Liver (tissue), 9 donors: Measurements from ENCODE around the gene MALT1. TPM values are rescaled to one million over a fixed set of nuclear protein-coding genes. Genes with fewer than 3 reads are reported as not detected.

Experiments
- DNase-seq: peaks from one replicate; pipeline ENCODE4 v3.0.0-alpha.2; 2017; ENCODE audit warnings: low spot score
- H3K27ac ChIP-seq, 2 donors: one replicate each; pipeline ENCODE4 v1.7.0; 2013; ENCODE audit warnings: inconsistent platforms in 2 of 2, low read length in 2 of 2, control low read depth in 1 of 2, low read depth in 1 of 2, mild to moderate bottlenecking in 1 of 2
- H3K27me3 ChIP-seq, 4 donors: one replicate each; pipeline versions ENCODE4 v1.6.1 to v1.7.0; 2013; ENCODE audit warnings: low read length in 3 of 4, inconsistent platforms in 1 of 4, mild to moderate bottlenecking in 1 of 4, moderate library complexity in 1 of 4; ENCODE audit not compliant: control insufficient read depth in 4 of 4, insufficient read depth in 4 of 4
- H3K36me3 ChIP-seq, 4 donors: one replicate each; pipeline versions ENCODE4 v1.6.1 to v1.7.0; 2013; ENCODE audit warnings: low read length in 3 of 4, mild to moderate bottlenecking in 3 of 4, low read depth in 1 of 4, moderate library complexity in 1 of 4; ENCODE audit not compliant: control insufficient read depth in 4 of 4, insufficient read depth in 3 of 4
- H3K4me1 ChIP-seq, 4 donors: one replicate each; pipeline versions ENCODE4 v1.6.1 to v1.7.0; 2013; ENCODE audit warnings: low read length in 3 of 4, mild to moderate bottlenecking in 3 of 4, moderate library complexity in 1 of 4; ENCODE audit not compliant: control insufficient read depth in 4 of 4, insufficient read depth in 4 of 4
- H3K4me3 ChIP-seq, 3 donors: one replicate each; pipeline versions ENCODE4 v1.6.1 to v1.7.0; 2013; ENCODE audit warnings: low read length in 3 of 3, control low read depth in 1 of 3, low read depth in 1 of 3, mild to moderate bottlenecking in 1 of 3
- H3K9ac ChIP-seq, 2 donors: one replicate each; pipeline ENCODE4 v1.7.0; 2013; ENCODE audit warnings: low read length in 2 of 2, mild to moderate bottlenecking in 2 of 2, moderate library complexity in 2 of 2, control low read depth in 1 of 2, low read depth in 1 of 2
- H3K9me3 ChIP-seq, 4 donors: one replicate each; pipeline versions ENCODE4 v1.6.1 to v1.7.0; 2013; ENCODE audit warnings: low read length in 3 of 4; ENCODE audit not compliant: control insufficient read depth in 4 of 4
- EGR1 ChIP-seq, 2 donors: IDR thresholded peaks; 2 replicates each; pipeline ENCODE4 v1.6.1; 2016 to 2018; ENCODE audit warnings: antibody characterized with exemption in 2 of 2, low read depth in 2 of 2
- FOXA1 ChIP-seq: IDR thresholded peaks from 2 replicates; pipeline ENCODE4 v1.6.1; 2016; ENCODE audit warnings: antibody characterized with exemption
- HNF4A ChIP-seq, 2 donors: conservative IDR thresholded peaks; 2 replicates each; pipeline ENCODE4 v1.6.1; 2016; ENCODE audit warnings: antibody characterized with exemption in 2 of 2, mild to moderate bottlenecking in 2 of 2
- HNF4G ChIP-seq: IDR thresholded peaks from 2 replicates; pipeline ENCODE4 v1.6.1; 2016; ENCODE audit warnings: antibody characterized with exemption
- RAD21 ChIP-seq, 2 donors: IDR thresholded peaks; 2 replicates each; pipeline ENCODE4 v1.6.1; 2016; ENCODE audit warnings: antibody characterized with exemption in 2 of 2, mild to moderate bottlenecking in 2 of 2
- RXRA ChIP-seq, 2 donors: IDR thresholded peaks; 2 replicates each; pipeline ENCODE4 v1.6.1; 2017 to 2018; ENCODE audit warnings: antibody characterized with exemption in 2 of 2, mild to moderate bottlenecking in 1 of 2
- SP1 ChIP-seq: IDR thresholded peaks from 2 replicates; pipeline ENCODE4 v1.6.1; 2018; ENCODE audit warnings: antibody characterized with exemption, mild to moderate bottlenecking
- TAF1 ChIP-seq: conservative IDR thresholded peaks from 2 replicates; pipeline ENCODE4 v1.6.1; 2016; ENCODE audit warnings: antibody characterized with exemption, mild to moderate bottlenecking
- WGBS: extraction: QIAGEN DNeasy Blood & Tissue Kit; methylation state at CpG from one replicate; pipeline ENCODE4 v1.1.7; 2013; 5-methylcytosine and 5-hydroxymethylcytosine counted together
- polyA plus RNA-seq, 2 donors: library from polyadenylated mRNA; stranded (reverse) in 1 of 2; unstranded in 1 of 2; fragments of 200-250 nt in 1 of 2; fragments of >200 nt in 1 of 2; fragmentation: Nextera tagmentation in 1 of 2; extraction: Ambion mirVana in 1 of 2; gene quantifications; one replicate each; pipeline versions ENCODE4 v1.2.1 to v1.2.3, GENCODE V29; 2013 to 2015
- total RNA-seq, 2 donors: library from RNA; depleted of rRNA; stranded (reverse); fragments of >200 nt; gene quantifications; one replicate each; pipeline ENCODE4 v1.2.3, GENCODE V29; 2014
- TF ChIP-seq, protein P1 (sequence below): fragments of 150-350 bp; IDR thresholded peaks from 2 replicates; pipeline ENCODE4 v1.5.1; 2017; ENCODE audit warnings: improper control_type of control experiment, low read depth, low read length; ENCODE audit not compliant: missing input control
- TF ChIP-seq, protein P2 (sequence below): IDR thresholded peaks from 2 replicates; pipeline ENCODE4 v1.6.1; 2016; ENCODE audit warnings: antibody characterized with exemption, mild to moderate bottlenecking
- TF ChIP-seq, protein P3 (sequence below): IDR thresholded peaks from 2 replicates; pipeline ENCODE4 v1.6.1; 2016; ENCODE audit warnings: antibody characterized with exemption
- TF ChIP-seq, protein P4 (sequence below): IDR thresholded peaks from 2 replicates; pipeline ENCODE4 v1.6.1; 2016; ENCODE audit warnings: antibody characterized with exemption
- TF ChIP-seq, protein P5 (sequence below): IDR thresholded peaks from 2 replicates; pipeline ENCODE4 v1.6.1; 2016; ENCODE audit warnings: antibody characterized with exemption
- donor health status: healthy.
- donor health status: healthy.
- donor health status: healthy.
- donor health status: healthy.
- donor health status: healthy.

The MALT1 gene
- total and polyA plus RNA-seq, 4 donors = 3.1 to 27.3 (median 6.4) TPM

DNA sequence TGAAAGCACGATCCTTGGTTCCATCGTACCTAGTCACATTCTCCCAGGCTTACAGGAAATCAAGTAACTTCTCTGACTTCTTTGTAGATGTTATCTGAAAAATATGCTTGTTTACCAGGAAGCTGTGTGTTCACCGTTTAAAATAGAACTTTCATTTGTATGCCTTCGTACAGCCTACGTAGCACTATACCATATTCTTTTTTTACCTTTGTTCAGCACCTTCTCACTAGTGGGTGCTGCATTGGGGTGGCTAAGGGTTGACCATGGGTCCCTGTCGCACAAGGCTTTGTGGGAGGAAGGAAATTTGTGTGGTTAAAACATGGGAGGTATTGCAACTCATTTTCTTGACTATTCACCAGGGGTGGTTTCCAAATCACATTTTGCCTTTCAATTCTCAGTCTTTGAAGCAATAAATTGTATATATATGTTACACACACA lies 16.6 kb downstream of the MALT1 start:
- H3K4me1 ChIP-seq = peaks cover 0 to 11% (median 5%) of the 10 kb centered on the region in 4 donors
- no peaks in the 10 kb centered on the region for H3K27me3 ChIP-seq
- WGBS = 77% methylated on average over 6 of the region's 6 CpGs
- no peak overlapping the region for H3K4me3 ChIP-seq
- TF ChIP-seq RXRA (IDR thresholded peaks at IDR 0.05) (no peak), TAF1 (no peak), HNF4A (conservative IDR thresholded peaks at IDR 0.05) (no peak), EGR1 (IDR thresholded peaks at IDR 0.05; ENCODE audit: low read depth in 2 of 2) (no peak)
- TF ChIP-seq, protein P1, sequence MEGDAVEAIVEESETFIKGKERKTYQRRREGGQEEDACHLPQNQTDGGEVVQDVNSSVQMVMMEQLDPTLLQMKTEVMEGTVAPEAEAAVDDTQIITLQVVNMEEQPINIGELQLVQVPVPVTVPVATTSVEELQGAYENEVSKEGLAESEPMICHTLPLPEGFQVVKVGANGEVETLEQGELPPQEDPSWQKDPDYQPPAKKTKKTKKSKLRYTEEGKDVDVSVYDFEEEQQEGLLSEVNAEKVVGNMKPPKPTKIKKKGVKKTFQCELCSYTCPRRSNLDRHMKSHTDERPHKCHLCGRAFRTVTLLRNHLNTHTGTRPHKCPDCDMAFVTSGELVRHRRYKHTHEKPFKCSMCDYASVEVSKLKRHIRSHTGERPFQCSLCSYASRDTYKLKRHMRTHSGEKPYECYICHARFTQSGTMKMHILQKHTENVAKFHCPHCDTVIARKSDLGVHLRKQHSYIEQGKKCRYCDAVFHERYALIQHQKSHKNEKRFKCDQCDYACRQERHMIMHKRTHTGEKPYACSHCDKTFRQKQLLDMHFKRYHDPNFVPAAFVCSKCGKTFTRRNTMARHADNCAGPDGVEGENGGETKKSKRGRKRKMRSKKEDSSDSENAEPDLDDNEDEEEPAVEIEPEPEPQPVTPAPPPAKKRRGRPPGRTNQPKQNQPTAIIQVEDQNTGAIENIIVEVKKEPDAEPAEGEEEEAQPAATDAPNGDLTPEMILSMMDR = no peak
- TF ChIP-seq, protein P2, sequence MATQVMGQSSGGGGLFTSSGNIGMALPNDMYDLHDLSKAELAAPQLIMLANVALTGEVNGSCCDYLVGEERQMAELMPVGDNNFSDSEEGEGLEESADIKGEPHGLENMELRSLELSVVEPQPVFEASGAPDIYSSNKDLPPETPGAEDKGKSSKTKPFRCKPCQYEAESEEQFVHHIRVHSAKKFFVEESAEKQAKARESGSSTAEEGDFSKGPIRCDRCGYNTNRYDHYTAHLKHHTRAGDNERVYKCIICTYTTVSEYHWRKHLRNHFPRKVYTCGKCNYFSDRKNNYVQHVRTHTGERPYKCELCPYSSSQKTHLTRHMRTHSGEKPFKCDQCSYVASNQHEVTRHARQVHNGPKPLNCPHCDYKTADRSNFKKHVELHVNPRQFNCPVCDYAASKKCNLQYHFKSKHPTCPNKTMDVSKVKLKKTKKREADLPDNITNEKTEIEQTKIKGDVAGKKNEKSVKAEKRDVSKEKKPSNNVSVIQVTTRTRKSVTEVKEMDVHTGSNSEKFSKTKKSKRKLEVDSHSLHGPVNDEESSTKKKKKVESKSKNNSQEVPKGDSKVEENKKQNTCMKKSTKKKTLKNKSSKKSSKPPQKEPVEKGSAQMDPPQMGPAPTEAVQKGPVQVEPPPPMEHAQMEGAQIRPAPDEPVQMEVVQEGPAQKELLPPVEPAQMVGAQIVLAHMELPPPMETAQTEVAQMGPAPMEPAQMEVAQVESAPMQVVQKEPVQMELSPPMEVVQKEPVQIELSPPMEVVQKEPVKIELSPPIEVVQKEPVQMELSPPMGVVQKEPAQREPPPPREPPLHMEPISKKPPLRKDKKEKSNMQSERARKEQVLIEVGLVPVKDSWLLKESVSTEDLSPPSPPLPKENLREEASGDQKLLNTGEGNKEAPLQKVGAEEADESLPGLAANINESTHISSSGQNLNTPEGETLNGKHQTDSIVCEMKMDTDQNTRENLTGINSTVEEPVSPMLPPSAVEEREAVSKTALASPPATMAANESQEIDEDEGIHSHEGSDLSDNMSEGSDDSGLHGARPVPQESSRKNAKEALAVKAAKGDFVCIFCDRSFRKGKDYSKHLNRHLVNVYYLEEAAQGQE = no peak
- TF ChIP-seq, protein P3, sequence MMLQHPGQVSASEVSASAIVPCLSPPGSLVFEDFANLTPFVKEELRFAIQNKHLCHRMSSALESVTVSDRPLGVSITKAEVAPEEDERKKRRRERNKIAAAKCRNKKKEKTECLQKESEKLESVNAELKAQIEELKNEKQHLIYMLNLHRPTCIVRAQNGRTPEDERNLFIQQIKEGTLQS = no peak
- TF ChIP-seq, protein P4, sequence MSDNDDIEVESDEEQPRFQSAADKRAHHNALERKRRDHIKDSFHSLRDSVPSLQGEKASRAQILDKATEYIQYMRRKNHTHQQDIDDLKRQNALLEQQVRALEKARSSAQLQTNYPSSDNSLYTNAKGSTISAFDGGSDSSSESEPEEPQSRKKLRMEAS = no peak
- no peak overlapping the region for H3K9ac ChIP-seq
- no peak for DNase-seq
- H3K9me3 ChIP-seq = no peaks in the 10 kb centered on the region
- H3K27ac ChIP-seq = no peak overlapping the region
- peaks cover 3 to 13% (median 9%) of the 10 kb centered on the region in 4 donors for H3K36me3 ChIP-seq

DNA sequence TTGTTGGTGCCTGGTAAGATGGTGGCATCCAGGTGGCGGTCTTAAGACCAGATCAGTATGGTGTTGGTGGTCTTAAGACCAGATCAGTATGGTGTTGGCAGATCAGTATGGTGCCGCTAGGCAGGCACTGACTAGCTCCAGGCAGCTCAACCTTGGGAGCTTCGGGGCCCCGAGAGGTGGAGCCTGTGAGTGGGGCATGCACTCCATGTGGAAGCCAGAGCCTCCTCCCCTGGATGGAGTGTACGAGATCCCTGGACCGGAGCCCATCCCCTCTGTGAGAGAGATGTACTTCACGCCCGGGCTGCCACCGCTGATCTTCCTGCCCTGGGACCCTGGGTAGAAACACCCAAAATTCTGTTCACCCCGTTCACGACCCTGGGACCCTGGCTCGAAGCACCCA lies 19.0 kb downstream of the MALT1 start:
- H3K36me3 ChIP-seq = peaks cover 3 to 13% (median 9%) of the 10 kb centered on the region in 4 donors

More for the DNA sequence above, 19.0 kb downstream of the MALT1 start:
- Histone ChIP-seq H3K4me3 (no peak overlapping the region), H3K9ac (no peak overlapping the region), H3K4me1 (peaks cover 0 to 11% (median 5%) of the 10 kb centered on the region in 4 donors), H3K27me3 (no peaks in the 10 kb centered on the region), H3K9me3 (no peaks in the 10 kb centered on the region), H3K27ac (no peak overlapping the region)
- no peak for DNase-seq
- WGBS = 97% methylated on average over 12 of the region's 12 CpGs
- TF ChIP-seq, protein P5, sequence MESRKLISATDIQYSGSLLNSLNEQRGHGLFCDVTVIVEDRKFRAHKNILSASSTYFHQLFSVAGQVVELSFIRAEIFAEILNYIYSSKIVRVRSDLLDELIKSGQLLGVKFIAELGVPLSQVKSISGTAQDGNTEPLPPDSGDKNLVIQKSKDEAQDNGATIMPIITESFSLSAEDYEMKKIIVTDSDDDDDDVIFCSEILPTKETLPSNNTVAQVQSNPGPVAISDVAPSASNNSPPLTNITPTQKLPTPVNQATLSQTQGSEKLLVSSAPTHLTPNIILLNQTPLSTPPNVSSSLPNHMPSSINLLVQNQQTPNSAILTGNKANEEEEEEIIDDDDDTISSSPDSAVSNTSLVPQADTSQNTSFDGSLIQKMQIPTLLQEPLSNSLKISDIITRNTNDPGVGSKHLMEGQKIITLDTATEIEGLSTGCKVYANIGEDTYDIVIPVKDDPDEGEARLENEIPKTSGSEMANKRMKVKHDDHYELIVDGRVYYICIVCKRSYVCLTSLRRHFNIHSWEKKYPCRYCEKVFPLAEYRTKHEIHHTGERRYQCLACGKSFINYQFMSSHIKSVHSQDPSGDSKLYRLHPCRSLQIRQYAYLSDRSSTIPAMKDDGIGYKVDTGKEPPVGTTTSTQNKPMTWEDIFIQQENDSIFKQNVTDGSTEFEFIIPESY = no peak
- TF ChIP-seq HNF4G = no peak
- TF ChIP-seq RAD21 (IDR thresholded peaks at IDR 0.05) = no peak
- TF ChIP-seq FOXA1 = no peak
- TF ChIP-seq HNF4A (conservative IDR thresholded peaks at IDR 0.05) = no peak
- no peak for TF ChIP-seq SP1
- TF ChIP-seq, protein P1 = no peak
- TF ChIP-seq TAF1 = no peak
